ENCODE measurements around the gene TNFAIP2.

Gene TNFAIP2

GRCh38 chr14:103111232-103111868 lies 11.9 kb upstream of the TNFAIP2 start:
- ATAC-seq: peak; percentile 14
- TF ChIP-seq TCF4 (CRISPR knock-in tag; IDR thresholded peaks at IDR 0.05; ENCODE audit: borderline replicate concordance): no peak
- no peak for TF ChIP-seq ARNTL (CRISPR knock-in tag; IDR thresholded peaks at IDR 0.05; ENCODE audit: borderline replicate concordance, low read depth)
- TF ChIP-seq CREB5 (CRISPR knock-in tag; IDR thresholded peaks at IDR 0.05; ENCODE audit: low read depth): no peak
- TF ChIP-seq ZNF8 (CRISPR knock-in tag; IDR thresholded peaks at IDR 0.05): no peak
- no peak for TF ChIP-seq TOX (CRISPR knock-in tag; IDR thresholded peaks at IDR 0.05; ENCODE audit: borderline replicate concordance)
- TF ChIP-seq PPARA (CRISPR knock-in tag; IDR thresholded peaks at IDR 0.05; ENCODE audit: borderline replicate concordance): no peak
- TF ChIP-seq ISL1 (CRISPR knock-in tag; IDR thresholded peaks at IDR 0.05): no peak
- no peak for TF ChIP-seq CSDC2 (CRISPR knock-in tag; IDR thresholded peaks at IDR 0.05)
- no peak for TF ChIP-seq RARB (CRISPR knock-in tag; IDR thresholded peaks at IDR 0.05)
- TF ChIP-seq ESRRG (CRISPR knock-in tag; IDR thresholded peaks at IDR 0.05): no peak
- no peak for TF ChIP-seq ZNF70 (CRISPR knock-in tag; IDR thresholded peaks at IDR 0.05)
- TF ChIP-seq GLIS3 (CRISPR knock-in tag; IDR thresholded peaks at IDR 0.05): no peak
- no peak for TF ChIP-seq BACH2 (CRISPR knock-in tag; IDR thresholded peaks at IDR 0.05; ENCODE audit: borderline replicate concordance)
- no peak for TF ChIP-seq CSRNP3 (CRISPR knock-in tag; IDR thresholded peaks at IDR 0.05)
- no peak for TF ChIP-seq ZNF565 (CRISPR knock-in tag; conservative IDR thresholded peaks at IDR 0.05; ENCODE audit: low read depth)
- no peak for TF ChIP-seq PATZ1 (CRISPR knock-in tag; IDR thresholded peaks at IDR 0.05; ENCODE audit: borderline replicate concordance)
- no peak for TF ChIP-seq OSR1 (CRISPR knock-in tag; IDR thresholded peaks at IDR 0.05)
- no peak for TF ChIP-seq TSHZ2 (CRISPR knock-in tag; IDR thresholded peaks at IDR 0.05)
- TF ChIP-seq SNAI2 (CRISPR knock-in tag; IDR thresholded peaks at IDR 0.05): no peak

- TF ChIP-seq ZFP30 (CRISPR knock-in tag; IDR thresholded peaks at IDR 0.05) (no peak), ZNF70 (CRISPR knock-in tag; IDR thresholded peaks at IDR 0.05) (peak; percentile 34; the same call in 1 of the 2 replicates), TOX (CRISPR knock-in tag; IDR thresholded peaks at IDR 0.05; ENCODE audit: borderline replicate concordance) (no peak), PPARA (CRISPR knock-in tag; IDR thresholded peaks at IDR 0.05; ENCODE audit: borderline replicate concordance) (no peak), GLIS3 (CRISPR knock-in tag; IDR thresholded peaks at IDR 0.05) (no peak), POU6F1 (CRISPR knock-in tag; IDR thresholded peaks at IDR 0.05; ENCODE audit: borderline replicate concordance, low read depth) (no peak), ARNTL (CRISPR knock-in tag; IDR thresholded peaks at IDR 0.05; ENCODE audit: borderline replicate concordance, low read depth) (no peak)
- no peak for ATAC-seq
Observed at GRCh38 chr14:103112400-103113243, 10.6 kb upstream of the TNFAIP2 start.

Measured in SK-N-SH treated with all-trans-retinoic acid at 6 μM for 48 hours (cell line).